GM12878 (cell line): ENCODE results near the gene TSPAN12. TPM values are rescaled to one million over a fixed set of nuclear protein-coding genes. Genes with fewer than 3 reads are reported as not detected.

Experiments
- ATAC-seq: fragments of 200-7000 bp; cut with Tn5 transposase; 3 replicates; pipeline ENCODE4 v1.9.1; 2020; ENCODE audit warnings: mild to moderate bottlenecking, moderate library complexity
- BruUV-seq: library from RNA; stranded (reverse); fragments of 400-500 nt; replicated peaks from 2 replicates; lab custom pipeline; 2021; lab: Mats Ljungman, UMichigan
- CTCF ChIA-PET: fragments of 300-600 bp; sonication (Branson Sonifier 250); formaldehyde crosslinking; extraction: SDS; loops from one replicate; lab custom pipeline; 2021; ENCODE audit warnings: inconsistent platforms; lab: Yijun Ruan, JAX
- POLR2A ChIA-PET: fragments of 350-600 bp; formaldehyde crosslinking; extraction: SDS; loops from one replicate; lab custom pipeline; 2021; ENCODE audit warnings: inconsistent platforms; lab: Charles Lee
- RAD21 ChIA-PET: fragments of 300-600 bp; sonication (Branson Sonifier 250); formaldehyde crosslinking; loops from one replicate; lab custom pipeline; 2023; ENCODE audit warnings: antibody characterized with exemption; ENCODE audit not compliant: unreplicated experiment; lab: Charles Lee
- SMC1A ChIA-PET: fragments of 300-600 bp; sonication (Branson Sonifier 250); formaldehyde crosslinking; loops from one replicate; lab custom pipeline; 2023; ENCODE audit not compliant: unreplicated experiment, uncharacterized antibody; lab: Charles Lee
- DNase-seq: peaks from one replicate; pipeline ENCODE4 v3.0.0-alpha.2; 2011; ENCODE audit warnings: low read depth, low spot score
- FAIRE-seq: peaks from 3 replicates; lab custom pipeline; 2011; peaks lifted over from hg19 to GRCh38; lab: Jason Lieb, UNC
- H2AFZ ChIP-seq: 2 replicates; pipeline ENCODE4 v1.6.0; 2011; ENCODE audit warnings: low read depth, low read length, control low read depth; ENCODE audit not compliant: control insufficient read depth
- H3K27ac ChIP-seq: 2 replicates; pipeline ENCODE4 v1.5.1; 2011; ENCODE audit warnings: control low read depth; ENCODE audit not compliant: control insufficient read depth, insufficient read depth
- H3K27me3 ChIP-seq, 2 experiments: replicated peaks in 1 of 2; 2 replicates each; pipeline versions ENCODE4 v1.6.0 to v1.6.1; 2011; ENCODE audit warnings: low read length in 1 of 2; ENCODE audit not compliant: control insufficient read depth in 2 of 2, insufficient read depth in 2 of 2
- H3K36me3 ChIP-seq, 2 experiments: 2 replicates each; pipeline ENCODE4 v1.5.1; 2011; ENCODE audit warnings: low read length in 1 of 2; ENCODE audit not compliant: control insufficient read depth in 2 of 2, insufficient read depth in 2 of 2
- H3K4me1 ChIP-seq: 2 replicates; pipeline ENCODE4 v1.6.1; 2011; ENCODE audit warnings: mild to moderate bottlenecking, low read length, moderate library complexity, mixed read lengths; ENCODE audit not compliant: control insufficient read depth, insufficient read depth
- H3K4me2 ChIP-seq: 2 replicates; pipeline ENCODE4 v1.6.0; 2011; ENCODE audit warnings: control low read depth; ENCODE audit not compliant: control insufficient read depth, insufficient read depth
- H3K4me3 ChIP-seq: fragments of 200-600 bp; sonication (generic); 2 replicates; pipeline ENCODE4 v1.5.1; 2016
- H3K79me2 ChIP-seq: 2 replicates; pipeline ENCODE4 v1.6.0; 2011; ENCODE audit warnings: low read length; ENCODE audit not compliant: control insufficient read depth, insufficient read depth
- H3K9ac ChIP-seq: 2 replicates; pipeline ENCODE4 v1.8.0; 2011; ENCODE audit warnings: low read length, control low read depth, mixed read lengths; ENCODE audit not compliant: control insufficient read depth, insufficient read depth
- H3K9me3 ChIP-seq: replicated peaks from 3 replicates; pipeline ENCODE4 v1.5.1; 2011; ENCODE audit warnings: mild to moderate bottlenecking, low read length; ENCODE audit not compliant: control insufficient read depth, insufficient read depth
- H4K20me1 ChIP-seq: 2 replicates; pipeline ENCODE4 v1.6.0; 2011; ENCODE audit not compliant: control insufficient read depth, insufficient read depth
- ATF7 ChIP-seq: fragments of 450-650 bp; IDR thresholded peaks from 2 replicates; pipeline ENCODE4 v1.6.1; 2016; ENCODE audit warnings: low read depth, mild to moderate bottlenecking
- BCLAF1 ChIP-seq: fragments of 450-650 bp; IDR thresholded peaks from 2 replicates; pipeline ENCODE4 v1.6.1; 2017; ENCODE audit warnings: antibody characterized with exemption, mild to moderate bottlenecking, moderate library complexity
- CBX3 ChIP-seq: fragments of 200-600 bp; sonication (generic); IDR thresholded peaks from 2 replicates; pipeline ENCODE4 v1.6.1; 2016; ENCODE audit warnings: low read depth, borderline replicate concordance
- ELK1 ChIP-seq: IDR thresholded peaks from 2 replicates; pipeline ENCODE4 v1.6.1; 2012; ENCODE audit warnings: low read depth, low read length, improper control_type of control experiment
- HDGF ChIP-seq: fragments of 450-650 bp; IDR thresholded peaks from 2 replicates; pipeline ENCODE4 v1.6.1; 2016; ENCODE audit warnings: antibody characterized with exemption
- MTA2 ChIP-seq: fragments of 450-650 bp; IDR thresholded peaks from 2 replicates; pipeline ENCODE4 v1.6.1; 2016; ENCODE audit warnings: low read depth, mild to moderate bottlenecking, moderate library complexity
- PBX3 ChIP-seq: IDR thresholded peaks from 2 replicates; pipeline ENCODE4 v1.6.1; 2011; ENCODE audit warnings: mild to moderate bottlenecking, low read depth, low read length, moderate library complexity; ENCODE audit not compliant: insufficient replicate concordance
- YY1 ChIP-seq: IDR thresholded peaks from 2 replicates; pipeline ENCODE4 v1.6.1; 2011; ENCODE audit warnings: low read depth, mild to moderate bottlenecking, low read length
- WGBS: methylation state at CpG from one replicate; pipeline ENCODE4 v1.1.6; 2016; ENCODE audit warnings: low lambda C conversion rate; ENCODE audit not compliant: insufficient replicate concordance, insufficient coverage; ENCODE audit errors: missing lambda C conversion rate; 5-methylcytosine and 5-hydroxymethylcytosine counted together
- in situ Hi-C: fragments of 300-500 bp; cut with MboI; formaldehyde crosslinking; loops from 9 replicates; pipeline ENCODE4 v1.14.3; 2018; ENCODE audit warnings: mixed read lengths
- intact Hi-C: fragments of 100-400 bp; cut with micrococcal nuclease; formaldehyde crosslinking; loops from one replicate; pipeline ENCODE4 v1.14.2; 2022; ENCODE audit not compliant: unreplicated experiment
- polyA plus RNA-seq, 11 experiments: library from polyadenylated mRNA; depleted of rRNA in 4 of 11; unstranded in 6 of 11; stranded (reverse) in 5 of 11; fragments of >200 nt; fragmentation: Nextera tagmentation in 4 of 11; fragmentation: Illumina TruSeq in 1 of 11; extraction: Ambion mirVana in 4 of 11; extraction: Trizol in 1 of 11; gene quantifications; 1 replicate in 1 of 11; 2 replicates in 10 of 11; pipeline versions ENCODE4 v1.2.1 to v1.2.3, GENCODE V29; 2011 to 2016; ENCODE audit warnings: inconsistent platforms in 2 of 11, missing spikeins in 2 of 11, low read depth in 1 of 11
- total RNA-seq, 4 experiments: library from RNA; depleted of rRNA in 3 of 4; stranded (reverse); fragments of >200 nt in 3 of 4; fragmentation: Illumina TruSeq in 1 of 4; extraction: Trizol in 1 of 4; gene quantifications; 2 replicates each; pipeline versions ENCODE4 v1.2.1 to v1.2.3, GENCODE V29; 2013 to 2021

TSPAN12 gene
- total and polyA plus RNA-seq, 10 of the 15 experiments (the other 5 are each of a cell fraction or from before 2014, with no cell fraction given) = 0.67 to 110 (median 1.3) TPM

- no peak overlapping the region for H3K4me3 ChIP-seq
- TF ChIP-seq YY1 (no peak), ATF7 (peak; percentile 32; the same call in 1 of the 2 replicates), PBX3 (no peak), BCLAF1 (no peak), ELK1 (no peak), CBX3 (no peak), HDGF (0 out of 2 replicates have a peak, but pooled peaks have one; percentile 26), MTA2 (no peak)
- intact Hi-C loops (no loop called here), in situ Hi-C loops (no loop called here)
- H3K79me2 ChIP-seq = no peaks in the 10 kb centered on the region
- H3K27me3 ChIP-seq = no peaks in the 10 kb centered on the region
- H2AFZ ChIP-seq = no peak overlapping the region
- CTCF ChIA-PET = interaction anchor here (1.0 to 2.7 kb wide), 4 partner anchors 9 to 72 kb away, joined by 3 to 18 read pairs (median 4); no protein-coding TSS in a partner anchor
- FAIRE-seq (no peak), DNase-seq (no peak), ATAC-seq (no peak)
- no peaks in the 10 kb centered on the region for H3K36me3 ChIP-seq
- peaks cover 2% of the 10 kb centered on the region; the same call in 2 of the 3 replicates for H3K9me3 ChIP-seq
- H3K9ac ChIP-seq = no peak overlapping the region
- RAD21 ChIA-PET = interaction anchor here (0.9 to 1.5 kb wide), 5 partner anchors 9 to 73 kb away, joined by 3 to 4 read pairs (median 3); no protein-coding TSS in a partner anchor
- 62% methylated on average over 6 of the region's 6 CpGs for WGBS
- no peak overlapping the region for H3K27ac ChIP-seq
- SMC1A ChIA-PET = interaction anchor here (0.6 to 2.5 kb wide), 10 partner anchors 15 to 67 kb away, joined by 3 to 12 read pairs (median 4); no protein-coding TSS in a partner anchor
- peaks cover 15% of the 10 kb centered on the region for H3K4me1 ChIP-seq
- no peaks in the 10 kb centered on the region for H4K20me1 ChIP-seq
- BruUV-seq = no TSS peak
- POLR2A ChIA-PET = interaction anchor here (1.3 to 2.3 kb wide), 2 partner anchors 22 to 87 kb away, joined by 3 to 12 read pairs; partner anchors contain the start of gene ING3
- no peak overlapping the region for H3K4me2 ChIP-seq
These were observed 6.4 kb upstream of the TSPAN12 start for GRCh38 chr7:120864141-120864900.
